Neutrophil (primary cell): ENCODE measurements around the gene FAM168B.

Experiments used
- H3K27ac ChIP-seq: fragments of 200-600 bp; sonication (generic); 2 replicates; pipeline ENCODE4 v1.5.1; 2016; ENCODE audit warnings: mild to moderate bottlenecking, moderate library complexity
- H3K27me3 ChIP-seq: fragments of 200-600 bp; sonication (generic); 2 replicates; pipeline ENCODE4 v1.6.0; 2016; ENCODE audit warnings: mild to moderate bottlenecking
- H3K36me3 ChIP-seq: fragments of 200-600 bp; sonication (generic); 2 replicates; pipeline ENCODE4 v1.5.1; 2017
- H3K4me1 ChIP-seq, 2 experiments: fragments of 200-600 bp in 1 of 2; sonication (generic) in 1 of 2; 1 replicate in 1 of 2; 2 replicates in 1 of 2; pipeline versions ENCODE4 v1.5.1 to v1.6.1; 2013 to 2016; ENCODE audit warnings: low read depth in 1 of 2, low read length in 1 of 2, mild to moderate bottlenecking in 1 of 2, moderate library complexity in 1 of 2; ENCODE audit not compliant: control insufficient read depth in 1 of 2, insufficient read depth in 1 of 2
- H3K4me3 ChIP-seq, 2 experiments: fragments of 200-600 bp in 1 of 2; sonication (generic) in 1 of 2; 1 replicate in 1 of 2; 2 replicates in 1 of 2; pipeline ENCODE4 v1.5.1; 2013 to 2016; ENCODE audit warnings: low read depth in 1 of 2, low read length in 1 of 2, mild to moderate bottlenecking in 1 of 2, moderate library complexity in 1 of 2
- H3K9me3 ChIP-seq: fragments of 200-600 bp; sonication (generic); 2 replicates; pipeline ENCODE4 v1.5.1; 2016
- TF ChIP-seq, protein P1 (sequence below): fragments of 200-600 bp; sonication (generic); IDR thresholded peaks from 2 replicates; pipeline ENCODE4 v1.5.1; 2016; ENCODE audit warnings: antibody characterized with exemption

Gene FAM168B

DNA sequence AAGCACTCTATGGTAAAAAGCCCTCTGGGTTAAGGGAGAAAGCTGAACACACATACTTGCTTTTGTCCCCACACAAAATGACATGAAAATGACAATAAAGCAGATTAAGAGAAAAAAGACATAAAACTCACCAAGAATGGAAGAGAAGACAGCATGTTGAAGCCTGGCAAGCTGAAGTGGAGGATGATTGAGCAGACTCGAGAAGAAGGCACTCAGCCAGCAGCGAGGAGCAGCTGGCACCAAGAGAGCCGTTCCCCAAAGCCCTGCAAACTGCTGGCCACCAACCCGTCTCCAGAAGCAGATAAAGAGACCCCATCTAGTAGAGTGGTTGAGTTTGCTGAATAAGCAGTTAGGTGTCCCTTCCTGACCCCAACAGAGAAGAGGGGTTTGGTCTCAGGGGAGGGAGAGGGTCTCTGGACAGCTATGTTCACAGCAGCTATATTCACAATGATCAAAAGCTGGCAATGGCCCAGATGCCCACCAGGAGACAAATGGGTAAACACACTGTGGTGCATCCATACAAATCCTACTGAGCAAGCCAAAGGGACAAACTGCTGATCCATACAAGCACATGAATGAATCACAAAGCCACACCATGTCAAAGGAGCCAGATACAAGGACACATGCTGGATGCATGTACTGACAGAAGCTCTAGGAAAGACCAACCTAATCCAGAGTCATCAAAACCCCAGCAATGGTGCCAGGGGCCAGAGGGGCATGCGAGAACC lies 36.9 kb downstream of the FAM168B start:
- H3K27me3 ChIP-seq: no peaks in the 10 kb centered on the region
- no peak overlapping the region for H3K27ac ChIP-seq
- H3K4me3 ChIP-seq: no peak overlapping the region
- no peaks in the 10 kb centered on the region for H3K4me1 ChIP-seq
- TF ChIP-seq, protein P1, sequence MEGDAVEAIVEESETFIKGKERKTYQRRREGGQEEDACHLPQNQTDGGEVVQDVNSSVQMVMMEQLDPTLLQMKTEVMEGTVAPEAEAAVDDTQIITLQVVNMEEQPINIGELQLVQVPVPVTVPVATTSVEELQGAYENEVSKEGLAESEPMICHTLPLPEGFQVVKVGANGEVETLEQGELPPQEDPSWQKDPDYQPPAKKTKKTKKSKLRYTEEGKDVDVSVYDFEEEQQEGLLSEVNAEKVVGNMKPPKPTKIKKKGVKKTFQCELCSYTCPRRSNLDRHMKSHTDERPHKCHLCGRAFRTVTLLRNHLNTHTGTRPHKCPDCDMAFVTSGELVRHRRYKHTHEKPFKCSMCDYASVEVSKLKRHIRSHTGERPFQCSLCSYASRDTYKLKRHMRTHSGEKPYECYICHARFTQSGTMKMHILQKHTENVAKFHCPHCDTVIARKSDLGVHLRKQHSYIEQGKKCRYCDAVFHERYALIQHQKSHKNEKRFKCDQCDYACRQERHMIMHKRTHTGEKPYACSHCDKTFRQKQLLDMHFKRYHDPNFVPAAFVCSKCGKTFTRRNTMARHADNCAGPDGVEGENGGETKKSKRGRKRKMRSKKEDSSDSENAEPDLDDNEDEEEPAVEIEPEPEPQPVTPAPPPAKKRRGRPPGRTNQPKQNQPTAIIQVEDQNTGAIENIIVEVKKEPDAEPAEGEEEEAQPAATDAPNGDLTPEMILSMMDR: no peak
- H3K36me3 ChIP-seq: peaks cover 81% of the 10 kb centered on the region
- no peaks in the 10 kb centered on the region for H3K9me3 ChIP-seq

DNA sequence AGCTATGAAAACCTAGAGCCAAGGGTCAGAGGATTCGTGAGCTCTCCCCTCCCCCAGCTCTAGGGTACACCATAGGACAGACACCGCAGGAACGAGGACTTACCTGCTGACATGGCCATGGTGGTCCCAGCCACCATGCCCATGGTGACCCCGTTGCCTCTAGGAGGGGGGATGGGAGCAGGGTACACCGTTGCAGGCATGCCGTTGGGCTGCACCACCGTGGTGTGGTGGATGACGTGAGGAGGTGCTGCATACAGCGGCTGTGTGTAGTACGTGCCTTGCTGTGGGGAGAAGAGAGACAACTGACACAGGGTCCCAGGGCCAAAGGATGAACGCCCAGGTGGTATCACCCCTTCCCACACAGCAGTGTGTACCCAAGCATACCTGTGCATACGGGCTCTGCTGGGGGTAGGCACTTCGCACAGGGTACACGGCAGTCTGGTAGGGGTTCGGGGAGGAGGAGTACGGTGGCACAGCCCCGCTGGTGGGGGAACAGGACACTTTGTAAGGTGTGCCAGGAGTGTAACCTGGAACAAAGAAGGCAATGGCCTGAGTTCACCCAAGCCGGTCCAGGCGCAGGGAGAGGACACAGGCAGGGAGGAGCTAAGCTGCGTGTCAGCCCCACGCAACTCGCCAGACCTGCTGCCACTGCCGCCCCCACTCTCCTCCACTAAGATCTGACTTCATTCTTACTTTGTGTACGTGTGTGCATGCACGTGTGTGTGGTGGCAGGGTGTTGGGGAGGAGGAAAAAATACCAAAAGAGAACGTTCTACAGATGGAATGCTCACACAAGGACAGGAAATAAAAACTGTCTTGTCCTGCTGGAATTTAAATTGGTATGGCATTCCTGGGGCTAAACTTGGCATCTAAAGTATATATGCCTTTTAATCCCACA lies 37.8 kb downstream of the FAM168B start:
- H3K9me3 ChIP-seq: no peaks in the 10 kb centered on the region
- H3K4me3 ChIP-seq: no peak overlapping the region
- H3K27ac ChIP-seq: no peak overlapping the region
- no peaks in the 10 kb centered on the region for H3K27me3 ChIP-seq
- H3K36me3 ChIP-seq: peaks cover 89% of the 10 kb centered on the region
- no peaks in the 10 kb centered on the region for H3K4me1 ChIP-seq
- TF ChIP-seq, protein P1: no peak

DNA sequence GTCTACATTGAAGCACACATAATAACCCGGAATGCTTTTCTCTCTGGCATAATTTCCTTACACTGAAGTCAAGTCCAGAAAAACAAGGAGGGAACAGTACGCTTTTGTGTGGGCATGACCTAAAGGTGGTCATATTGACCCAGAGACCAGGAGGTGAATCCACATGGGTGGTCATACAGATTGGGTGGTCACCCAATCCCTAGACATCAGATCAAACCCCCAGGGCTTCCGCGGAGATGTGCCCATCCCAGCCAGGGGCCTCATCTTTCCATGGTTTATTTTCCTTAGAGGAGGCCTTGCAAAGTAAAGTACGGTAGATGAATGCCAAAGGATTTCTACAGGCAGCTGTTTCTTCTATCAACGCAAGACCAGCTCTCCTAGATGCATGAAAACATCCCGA lies 38.8 kb downstream of the FAM168B start:
- H3K36me3 ChIP-seq: peaks cover 91% of the 10 kb centered on the region
- no peak overlapping the region for H3K4me3 ChIP-seq
- no peaks in the 10 kb centered on the region for H3K9me3 ChIP-seq

DNA sequence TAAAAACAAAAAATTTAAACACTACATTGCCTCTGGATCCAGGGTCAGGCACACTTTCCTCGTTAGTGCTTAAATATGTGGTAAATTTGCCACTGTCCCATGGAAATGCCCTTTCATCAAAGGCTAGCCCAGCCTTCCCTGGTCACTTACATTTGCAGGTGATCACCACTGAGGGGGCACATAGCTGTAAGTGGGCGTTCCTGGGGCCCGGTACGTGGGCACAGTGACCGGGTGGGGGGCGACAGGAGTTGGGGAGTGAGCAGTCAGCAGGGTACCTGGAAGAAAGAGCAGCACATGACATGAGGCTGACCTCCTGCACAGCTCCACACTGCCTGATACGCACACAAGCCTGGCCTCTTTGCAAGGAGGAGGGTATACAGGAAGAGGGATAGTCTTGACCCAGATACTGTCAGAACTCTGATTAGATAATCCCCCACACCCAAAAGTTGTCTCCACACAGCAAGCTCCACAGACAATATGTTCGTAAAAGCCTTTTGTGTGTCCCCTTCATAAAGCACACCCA lies 40.5 kb downstream of the FAM168B start:
- H3K36me3 ChIP-seq: peaks cover 98% of the 10 kb centered on the region
- H3K4me3 ChIP-seq: no peak overlapping the region
- no peak overlapping the region for H3K27ac ChIP-seq
- H3K27me3 ChIP-seq: no peaks in the 10 kb centered on the region
- no peaks in the 10 kb centered on the region for H3K9me3 ChIP-seq
- H3K4me1 ChIP-seq: no peaks in the 10 kb centered on the region
- TF ChIP-seq, protein P1: no peak

More for the DNA sequence above, 38.8 kb downstream of the FAM168B start:
- Histone ChIP-seq H3K4me1 (no peaks in the 10 kb centered on the region), H3K27me3 (no peaks in the 10 kb centered on the region), H3K27ac (no peak overlapping the region)
- TF ChIP-seq, protein P1: no peak

DNA sequence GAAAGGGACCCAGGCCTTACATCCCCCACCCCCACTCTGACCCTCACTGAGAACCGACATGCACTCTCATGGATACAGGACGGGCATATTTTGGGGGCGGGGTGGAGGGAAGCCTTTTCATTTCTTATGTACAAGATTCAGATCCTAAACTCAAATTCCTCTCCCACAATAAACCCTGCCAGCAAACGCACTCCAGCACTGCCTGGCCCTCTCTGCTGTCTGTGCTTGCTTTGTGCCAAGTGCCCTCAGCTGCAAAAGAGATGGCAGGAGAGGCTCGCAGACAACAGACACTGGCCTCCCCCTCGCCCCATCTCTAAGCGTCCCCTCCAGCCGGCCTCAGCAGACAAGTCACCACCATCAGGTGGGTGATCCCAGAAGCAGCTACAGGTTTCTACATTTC lies 42.4 kb downstream of the FAM168B start:
- H3K36me3 ChIP-seq: peaks cover 100% of the 10 kb centered on the region
- TF ChIP-seq, protein P1: no peak

More for the DNA sequence above, 42.4 kb downstream of the FAM168B start:
- H3K9me3 ChIP-seq: no peaks in the 10 kb centered on the region
- H3K4me3 ChIP-seq: no peak overlapping the region
- H3K27ac ChIP-seq: no peak overlapping the region
- H3K4me1 ChIP-seq: no peaks in the 10 kb centered on the region
- H3K27me3 ChIP-seq: no peaks in the 10 kb centered on the region
